ENCODE results near the gene SYNRG. TPM values are rescaled to one million over a fixed set of nuclear protein-coding genes. Genes with fewer than 3 reads are reported as not detected.
A peak's percentile ranks its signal among the peaks of the same experiment; 100 is the strongest.

Gene SYNRG
- total RNA-seq, result 16.7 and 21.5 TPM in 2 replicates
- polyA plus RNA-seq, result 19.1 and 20.4 TPM in 2 replicates
- polyA plus RNA-seq (2012), result 16.4 and 18.9 TPM in 2 replicates
- 25.3 and 38.5 TPM in 2 replicates for polyA minus RNA-seq (ENCODE audit: low replicate concordance)

- Histone ChIP-seq H3K27me3 (ENCODE audit: control insufficient read depth, insufficient read depth, low read length) (no peaks in the 10 kb centered on the region), H3K9me3 (ENCODE audit: control insufficient read depth, insufficient read depth, low read depth, low read length) (no peaks in the 10 kb centered on the region), H3K79me2 (ENCODE audit: control insufficient read depth, insufficient read depth, low read length) (peaks cover 36% of the 10 kb centered on the region), H4K20me1 (ENCODE audit: control insufficient read depth, extremely low read depth, insufficient read depth, low read length) (no peaks in the 10 kb centered on the region), H3K4me2 (ENCODE audit: extremely low read depth, insufficient read depth, low read length) (peak within 1 kb of the TSS; percentile 93), H3K4me3 (replicated peaks in 1 of 4; ENCODE audit: control extremely low read depth in 1 of 4, insufficient read depth in 1 of 4, low read depth in 3 of 4, low read length in 4 of 4) (peak within 1 kb of the TSS; percentile 79 to 95 (median 83)), H3K9ac (ENCODE audit: insufficient read depth, low read length) (peak within 1 kb of the TSS; percentile 85), H2AFZ (ENCODE audit: low read length) (peak within 1 kb of the TSS; percentile 63), H3K36me3 (ENCODE audit: control insufficient read depth, insufficient read depth, low read length) (no peaks in the 10 kb centered on the region), H3K27ac (ENCODE audit: insufficient read depth, low read length) (peak within 1 kb of the TSS; percentile 88), H3K4me1 (ENCODE audit: control insufficient read depth, extremely low read depth, insufficient read depth, low read length) (peaks cover 6% of the 10 kb centered on the region)
- TF ChIP-seq EZH2 (IDR thresholded peaks at IDR 0.05; ENCODE audit: low read length, missing control alignments) (no peak), CTCF (conservative IDR thresholded peaks at IDR 0.05 in 1 of 2, IDR thresholded peaks at IDR 0.05 in 1 of 2; ENCODE audit: low read depth in 1 of 2, low read length in 2 of 2) (peak in 1 of 2 donors; percentile 32)
- peak; percentile 94 to 95 for DNase-seq (ENCODE audit: low read depth in 2 of 2)
Measured at GRCh38 chr17:37609170-37610040, at the start of gene SYNRG. Gene SYNRG (minus strand): TSS chr17:37609418. CDS start chr17:37609355, 63 bp downstream.

GRCh38 chr17:37657202-37657601 is 48.0 kb upstream of the SYNRG start:
- Histone ChIP-seq H3K9ac (ENCODE audit: insufficient read depth, low read length) (no peak overlapping the region), H4K20me1 (ENCODE audit: control insufficient read depth, extremely low read depth, insufficient read depth, low read length) (no peaks in the 10 kb centered on the region), H3K4me2 (ENCODE audit: extremely low read depth, insufficient read depth, low read length) (no peak overlapping the region), H3K27ac (ENCODE audit: insufficient read depth, low read length) (no peak overlapping the region), H3K9me3 (ENCODE audit: control insufficient read depth, insufficient read depth, low read depth, low read length) (no peaks in the 10 kb centered on the region), H3K36me3 (ENCODE audit: control insufficient read depth, insufficient read depth, low read length) (no peaks in the 10 kb centered on the region), H2AFZ (ENCODE audit: low read length) (no peak overlapping the region), H3K4me3 (replicated peaks in 1 of 4; ENCODE audit: control extremely low read depth in 1 of 4, insufficient read depth in 1 of 4, low read depth in 3 of 4, low read length in 4 of 4) (no peak overlapping the region), H3K79me2 (ENCODE audit: control insufficient read depth, insufficient read depth, low read length) (no peaks in the 10 kb centered on the region), H3K27me3 (ENCODE audit: control insufficient read depth, insufficient read depth, low read length) (no peaks in the 10 kb centered on the region), H3K4me1 (ENCODE audit: control insufficient read depth, extremely low read depth, insufficient read depth, low read length) (no peaks in the 10 kb centered on the region)
- TF ChIP-seq CTCF (conservative IDR thresholded peaks at IDR 0.05 in 1 of 2, IDR thresholded peaks at IDR 0.05 in 1 of 2; ENCODE audit: low read depth in 1 of 2, low read length in 2 of 2), result no peak
- no peak for TF ChIP-seq EZH2 (IDR thresholded peaks at IDR 0.05; ENCODE audit: low read length, missing control alignments)
- DNase-seq (ENCODE audit: low read depth in 2 of 2), result no peak

GRCh38 chr17:37651849-37652248 is 42.6 kb upstream of the SYNRG start:
- Histone ChIP-seq H3K9me3 (ENCODE audit: control insufficient read depth, insufficient read depth, low read depth, low read length) (no peaks in the 10 kb centered on the region), H2AFZ (ENCODE audit: low read length) (no peak overlapping the region), H3K27ac (ENCODE audit: insufficient read depth, low read length) (no peak overlapping the region), H3K36me3 (ENCODE audit: control insufficient read depth, insufficient read depth, low read length) (no peaks in the 10 kb centered on the region), H3K27me3 (ENCODE audit: control insufficient read depth, insufficient read depth, low read length) (no peaks in the 10 kb centered on the region), H3K4me3 (replicated peaks in 1 of 4; ENCODE audit: control extremely low read depth in 1 of 4, insufficient read depth in 1 of 4, low read depth in 3 of 4, low read length in 4 of 4) (no peak overlapping the region), H3K79me2 (ENCODE audit: control insufficient read depth, insufficient read depth, low read length) (no peaks in the 10 kb centered on the region), H3K4me1 (ENCODE audit: control insufficient read depth, extremely low read depth, insufficient read depth, low read length) (peaks cover 4% of the 10 kb centered on the region), H3K9ac (ENCODE audit: insufficient read depth, low read length) (no peak overlapping the region), H4K20me1 (ENCODE audit: control insufficient read depth, extremely low read depth, insufficient read depth, low read length) (no peaks in the 10 kb centered on the region), H3K4me2 (ENCODE audit: extremely low read depth, insufficient read depth, low read length) (no peak overlapping the region)
- DNase-seq (ENCODE audit: low read depth in 2 of 2), result no peak
- TF ChIP-seq EZH2 (IDR thresholded peaks at IDR 0.05; ENCODE audit: low read length, missing control alignments) (no peak), CTCF (conservative IDR thresholded peaks at IDR 0.05 in 1 of 2, IDR thresholded peaks at IDR 0.05 in 1 of 2; ENCODE audit: low read depth in 1 of 2, low read length in 2 of 2) (no peak)

Measured in fibroblast of lung (primary cell).